Measurements from ENCODE around the gene FGF14.

The FGF14 gene

DNA sequence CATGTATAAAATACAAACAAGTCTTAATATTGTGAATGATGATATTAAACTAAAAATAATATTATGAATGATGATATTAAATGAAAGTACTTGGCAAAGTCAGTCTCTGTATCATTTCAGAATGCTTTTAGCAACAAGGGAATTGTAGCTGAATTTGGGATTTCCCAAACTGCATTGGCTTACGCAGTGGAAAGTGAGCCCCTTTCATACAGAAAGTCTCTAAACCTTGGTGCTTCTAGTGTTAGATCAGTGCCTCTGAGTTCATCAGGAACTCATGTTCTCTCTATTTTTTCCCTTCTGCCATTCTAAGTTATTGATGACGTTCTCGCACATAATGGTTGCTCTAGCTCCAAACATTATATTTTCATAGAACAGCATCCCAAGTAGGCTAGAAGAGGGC is 649.4 kb downstream of the FGF14 start:
- no peak for DNase-seq

DNA sequence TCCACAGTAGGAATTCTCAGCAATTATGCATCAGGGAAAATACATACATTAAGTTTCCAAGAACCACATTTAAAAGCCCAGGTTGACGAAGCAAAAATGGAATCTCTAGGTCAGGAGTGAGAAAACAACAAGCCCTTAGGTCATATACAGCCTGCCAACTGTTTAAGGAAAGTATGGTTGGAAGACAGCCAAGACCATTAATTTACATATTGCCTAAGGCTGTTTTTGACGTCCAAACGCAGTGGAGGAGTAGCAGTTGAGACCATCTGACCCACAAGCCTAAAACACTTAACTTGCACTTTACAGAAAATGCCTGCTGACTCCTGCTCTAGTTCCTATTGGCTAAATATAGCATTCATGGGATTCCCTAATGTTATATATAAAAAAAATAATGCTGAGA is 650.4 kb downstream of the FGF14 start:
- DNase-seq: no peak

DNA sequence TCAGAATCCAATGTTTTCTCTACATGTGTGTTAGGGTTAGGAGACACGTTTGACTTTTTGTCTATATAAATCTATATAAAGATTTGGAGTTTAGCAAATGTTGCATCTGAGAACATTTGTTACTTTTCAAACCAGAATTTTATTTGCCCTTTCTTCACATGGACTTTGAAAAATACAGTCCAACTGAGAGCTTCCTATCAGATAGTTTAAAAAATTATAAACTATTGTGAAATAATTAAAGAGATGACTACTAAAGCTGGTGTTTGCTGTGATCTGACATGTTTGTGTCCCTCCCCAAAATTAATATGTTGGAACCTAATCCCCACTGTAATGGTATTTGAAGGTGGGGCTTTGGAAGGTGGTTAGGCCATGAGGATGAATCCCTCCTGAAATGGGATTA is 652.3 kb downstream of the FGF14 start:
- DNase-seq: no peak

DNA sequence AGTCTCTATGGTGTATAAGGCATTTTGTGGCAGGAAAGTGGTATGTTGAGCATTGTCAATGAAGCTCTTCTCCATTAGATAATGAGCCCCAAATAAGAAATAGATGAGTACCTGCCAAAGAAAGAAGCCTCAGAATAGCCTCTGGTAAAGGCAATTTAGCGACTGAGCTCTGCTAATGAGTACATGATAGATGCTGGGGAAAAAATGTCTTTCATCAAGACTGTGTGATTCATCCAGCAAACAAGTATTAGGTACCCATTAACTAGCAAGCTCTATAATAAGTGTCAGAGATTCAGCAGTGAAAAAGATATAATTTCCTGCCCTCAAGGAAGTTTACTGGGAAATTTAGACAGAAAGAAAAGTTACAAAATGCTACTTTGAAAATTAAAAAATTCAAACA is 654.8 kb downstream of the FGF14 start:
- no peak for DNase-seq

- no peak for DNase-seq
Measured at GRCh38 chr13:101746513-101746912, 655.3 kb downstream of the FGF14 start.

DNA sequence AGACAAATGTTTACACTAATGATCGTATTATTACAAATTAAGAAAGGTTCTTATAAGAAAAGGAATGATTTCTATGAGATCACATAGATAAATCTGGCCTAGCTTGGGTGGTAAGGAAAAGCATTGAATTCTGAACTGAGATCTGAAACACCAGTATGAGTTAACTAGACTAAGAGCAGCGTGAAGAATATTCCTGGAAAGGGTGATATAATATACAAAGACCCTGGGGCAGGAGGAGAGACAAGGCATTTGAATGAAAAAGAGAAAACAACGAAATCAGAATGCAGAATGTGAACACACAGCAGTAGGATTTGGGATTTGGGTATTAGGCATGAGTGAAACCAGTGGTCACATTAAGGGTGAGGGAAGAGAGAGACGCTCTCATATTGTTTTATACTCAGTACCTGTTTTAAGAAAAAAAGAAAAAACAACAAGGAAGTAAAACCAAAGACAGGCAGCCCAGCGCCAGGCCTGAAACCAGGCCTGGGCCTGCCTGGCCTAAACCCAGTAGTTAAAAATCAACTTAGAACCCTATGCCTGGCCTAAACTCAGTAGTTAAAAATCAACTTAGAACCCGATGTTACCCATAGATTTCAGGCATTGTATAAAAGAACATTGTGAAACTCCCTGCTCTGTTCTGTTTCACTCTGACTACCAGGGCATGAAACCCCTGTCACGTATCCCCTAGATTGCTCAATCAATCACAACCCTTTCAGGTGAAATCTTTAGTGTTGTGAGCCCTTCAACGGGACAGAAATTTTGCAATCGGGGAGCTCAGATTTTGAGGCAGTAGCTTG is 662.3 kb downstream of the FGF14 start:
- no peak for DNase-seq

DNA sequence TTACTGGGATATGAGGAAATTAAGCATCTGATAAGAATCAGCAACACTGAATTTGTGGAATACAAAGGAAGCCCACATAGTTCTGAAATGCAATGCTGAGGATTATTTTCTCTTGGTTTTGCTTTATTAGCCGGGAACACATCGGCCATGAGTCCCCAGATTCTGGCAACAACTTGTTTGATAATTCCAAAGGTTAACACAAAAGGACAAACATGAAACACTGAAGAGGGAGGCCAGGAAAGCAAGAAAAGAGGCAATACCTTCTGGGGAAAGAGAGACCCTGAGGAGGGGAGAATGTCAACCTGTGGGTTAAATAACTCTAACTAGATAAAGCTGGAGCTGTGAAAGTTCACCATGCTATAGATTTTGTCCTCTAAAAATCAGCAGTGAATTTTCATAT is 663.5 kb downstream of the FGF14 start:
- DNase-seq: no peak

- DNase-seq: no peak
Measured at GRCh38 chr13:101736566-101736965, 665.3 kb downstream of the FGF14 start.

- no peak for DNase-seq
Measured at GRCh38 chr13:101730420-101731000, 671.3 kb downstream of the FGF14 start.

- no peak for DNase-seq
Measured at GRCh38 chr13:101728615-101729014, 673.2 kb downstream of the FGF14 start.

DNA sequence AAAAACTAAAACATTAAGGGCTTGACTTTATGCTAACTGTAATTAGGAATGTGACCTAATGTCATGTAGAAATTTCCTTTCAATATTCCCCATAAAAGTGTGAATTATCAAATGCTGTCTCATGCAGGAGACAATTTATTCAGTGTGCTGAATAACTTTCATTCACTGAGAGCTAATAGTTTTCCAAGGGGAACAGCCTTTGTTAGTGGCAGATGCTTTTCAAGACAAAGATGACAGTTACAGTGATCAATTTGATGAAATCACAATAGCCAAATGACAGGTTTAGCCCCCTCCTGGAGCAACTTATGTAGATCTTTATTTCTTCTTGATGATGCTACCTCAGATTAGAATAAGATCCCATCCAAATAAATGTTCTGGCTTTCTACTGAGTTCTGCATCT is 673.8 kb downstream of the FGF14 start:
- no peak for DNase-seq

- no peak for DNase-seq
Measured at GRCh38 chr13:101727118-101727517, 674.7 kb downstream of the FGF14 start.

- DNase-seq: no peak
Measured at GRCh38 chr13:101726681-101727080, 675.2 kb downstream of the FGF14 start.

GRCh38 chr13:101718496-101718895 is 683.4 kb downstream of the FGF14 start:
- DNase-seq: no peak

DNA sequence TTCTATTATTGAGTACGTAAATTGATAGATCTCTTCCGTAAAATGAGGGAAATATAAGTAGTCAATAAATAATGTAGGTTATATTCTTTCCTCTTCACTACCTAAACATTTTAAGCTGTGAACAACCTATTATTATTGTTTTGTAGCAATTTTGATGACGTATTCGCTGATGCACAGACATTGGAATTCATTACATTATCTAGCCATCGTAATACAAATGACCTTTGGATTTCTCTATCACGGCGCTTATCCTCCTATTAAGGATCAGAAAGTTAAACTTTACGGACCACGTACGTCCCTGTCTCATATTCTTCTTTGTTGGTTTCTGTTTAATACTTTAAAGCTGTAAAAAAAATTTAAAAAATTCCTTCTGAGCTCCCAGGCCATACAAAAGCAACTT is 684.5 kb downstream of the FGF14 start:
- no peak for DNase-seq

GRCh38 chr13:101714195-101714594 is 687.7 kb downstream of the FGF14 start:
- DNase-seq: no peak

DNA sequence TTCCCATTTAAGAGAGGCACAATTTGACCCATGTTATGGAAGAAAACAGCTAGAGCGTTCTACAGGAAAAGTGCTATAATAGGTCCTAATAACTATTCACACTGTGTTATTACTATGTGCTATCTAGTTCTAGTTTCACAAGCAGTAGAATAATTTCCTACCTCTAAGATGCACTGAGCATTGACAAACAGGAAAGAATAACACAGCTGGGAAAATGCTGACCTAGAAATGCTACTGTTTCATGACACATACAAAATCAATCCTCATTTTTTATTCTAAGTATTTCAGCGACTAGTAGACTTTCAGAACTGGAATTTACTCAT is 689.9 kb downstream of the FGF14 start:
- DNase-seq: no peak

- DNase-seq: no peak
Measured at GRCh38 chr13:101711307-101712025, 690.4 kb downstream of the FGF14 start.

- no peak for DNase-seq
Measured at GRCh38 chr13:101709952-101710351, 691.9 kb downstream of the FGF14 start.

- DNase-seq: no peak
Measured at GRCh38 chr13:101708115-101708514, 693.7 kb downstream of the FGF14 start.

- no peak for DNase-seq
Measured at GRCh38 chr13:101707659-101708058, 694.2 kb downstream of the FGF14 start.

DNA sequence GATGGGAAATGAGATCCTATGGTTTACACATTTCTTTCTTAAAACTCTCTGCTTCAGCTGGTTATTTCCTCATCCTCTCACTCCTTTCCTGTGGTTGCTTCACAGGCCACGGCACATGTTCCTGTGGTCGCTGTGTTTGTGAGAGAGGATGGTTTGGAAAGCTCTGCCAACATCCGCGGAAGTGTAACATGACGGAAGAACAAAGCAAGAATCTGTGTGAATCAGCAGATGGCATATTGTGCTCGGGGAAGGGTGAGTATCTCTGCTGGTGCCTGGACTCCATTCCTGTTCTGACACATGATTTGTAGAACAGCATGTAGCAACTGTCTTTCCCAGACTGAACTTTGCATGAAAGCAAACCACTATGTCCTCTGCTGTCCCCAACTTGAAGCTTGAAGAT is 695.2 kb downstream of the FGF14 start:
- no peak for DNase-seq

GRCh38 chr13:101703838-101704237 is 698.0 kb downstream of the FGF14 start:
- no peak for DNase-seq

- no peak for DNase-seq
Measured at GRCh38 chr13:101703081-101703480, 698.8 kb downstream of the FGF14 start.
